ENCODE measurements around the gene MIGA2.

Gene MIGA2

DNA sequence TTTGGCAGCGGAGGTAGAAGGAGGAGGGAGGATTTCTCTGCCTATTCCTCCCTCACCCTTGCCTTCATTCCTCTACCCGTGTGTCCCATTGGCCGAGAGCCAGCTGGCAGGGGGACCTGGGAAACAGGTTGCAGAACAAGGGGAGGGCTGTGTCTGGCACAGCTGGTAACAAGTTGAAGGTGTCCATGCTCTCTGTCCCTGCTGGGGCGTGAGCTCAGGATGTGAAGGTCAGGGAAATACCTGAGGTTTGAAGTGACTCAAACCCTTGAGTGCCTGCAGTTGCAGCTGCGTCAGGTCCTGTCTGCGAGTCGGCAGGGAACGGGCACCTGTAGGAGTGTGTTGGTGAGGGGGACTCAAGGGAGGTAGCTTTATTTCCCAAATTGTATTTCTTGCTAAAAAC is 16.2 kb downstream of the MIGA2 start:
- H3K4me3 ChIP-seq (ENCODE audit: control insufficient read depth in 1 of 7, extremely low read depth in 1 of 7, insufficient read depth in 4 of 7, low read depth in 2 of 7, low read length in 6 of 7) = no peak overlapping the region
- H3K4me1 ChIP-seq (ENCODE audit: control extremely low read depth in 1 of 4, control insufficient read depth in 4 of 4, insufficient read depth in 4 of 4, low read length in 3 of 4) = no peaks in the 10 kb centered on the region
- ChIA-PET POLR2A (no interaction called here), CTCF (no interaction called here)
- no peaks in the 10 kb centered on the region for H3K9me3 ChIP-seq (ENCODE audit: control extremely low read depth in 1 of 5, control insufficient read depth in 4 of 5, insufficient read depth in 2 of 5, low read depth in 1 of 5, low read length in 4 of 5)
- no peak for DNase-seq
- no peaks in the 10 kb centered on the region for H3K27me3 ChIP-seq (replicated peaks in 2 of 5; ENCODE audit: control insufficient read depth in 4 of 5, insufficient read depth in 5 of 5, low read length in 4 of 5)
- 100% methylated on average over 1 of the region's 8 CpGs for WGBS (ENCODE audit: insufficient coverage)
- H3K36me3 ChIP-seq (ENCODE audit: control insufficient read depth in 4 of 4, insufficient read depth in 4 of 4, low read length in 3 of 4) = peaks cover 19 to 53% (median 36%) of the 10 kb centered on the region in 4 experiments
- no peak overlapping the region for H3K27ac ChIP-seq (ENCODE audit: insufficient read depth in 1 of 2, low read depth in 1 of 2, low read length in 2 of 2, poor library complexity in 1 of 2, severe bottlenecking in 2 of 2)

DNA sequence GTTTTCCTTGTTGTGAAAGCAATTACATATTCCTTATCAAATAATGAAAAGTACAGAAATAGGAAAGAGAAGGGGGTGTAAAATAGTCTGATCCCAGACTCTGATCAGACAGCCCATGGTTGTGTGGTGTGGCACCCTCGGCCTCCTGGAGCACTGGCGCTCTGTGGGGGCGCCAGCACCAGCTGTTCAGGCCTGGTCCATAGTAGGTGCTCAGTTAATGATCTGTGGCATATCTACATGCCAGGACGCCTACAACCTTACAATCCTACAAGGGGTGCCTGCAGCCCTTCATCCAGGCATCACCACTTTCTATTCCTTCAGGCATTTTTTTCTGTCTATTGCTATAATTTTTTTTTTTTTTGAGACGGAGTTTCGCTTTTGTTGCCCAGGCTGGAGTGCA is 16.6 kb downstream of the MIGA2 start:
- no peak overlapping the region for H3K4me3 ChIP-seq (ENCODE audit: control insufficient read depth in 1 of 7, extremely low read depth in 1 of 7, insufficient read depth in 4 of 7, low read depth in 2 of 7, low read length in 6 of 7)
- H3K36me3 ChIP-seq (ENCODE audit: control insufficient read depth in 4 of 4, insufficient read depth in 4 of 4, low read length in 3 of 4) = peaks cover 19 to 49% (median 34%) of the 10 kb centered on the region in 4 experiments
- 100% methylated on average over 4 of the region's 6 CpGs for WGBS (ENCODE audit: insufficient coverage)
- H3K4me1 ChIP-seq (ENCODE audit: control extremely low read depth in 1 of 4, control insufficient read depth in 4 of 4, insufficient read depth in 4 of 4, low read length in 3 of 4) = peaks cover 0 to 2% (median 0%) of the 10 kb centered on the region in 4 experiments
- H3K27ac ChIP-seq (ENCODE audit: insufficient read depth in 1 of 2, low read depth in 1 of 2, low read length in 2 of 2, poor library complexity in 1 of 2, severe bottlenecking in 2 of 2) = no peak overlapping the region
- no peaks in the 10 kb centered on the region for H3K9me3 ChIP-seq (ENCODE audit: control extremely low read depth in 1 of 5, control insufficient read depth in 4 of 5, insufficient read depth in 2 of 5, low read depth in 1 of 5, low read length in 4 of 5)
- DNase-seq = no peak
- CTCF ChIA-PET = no interaction called here
- POLR2A ChIA-PET = no interaction called here
- H3K27me3 ChIP-seq (replicated peaks in 2 of 5; ENCODE audit: control insufficient read depth in 4 of 5, insufficient read depth in 5 of 5, low read length in 4 of 5) = no peaks in the 10 kb centered on the region

DNA sequence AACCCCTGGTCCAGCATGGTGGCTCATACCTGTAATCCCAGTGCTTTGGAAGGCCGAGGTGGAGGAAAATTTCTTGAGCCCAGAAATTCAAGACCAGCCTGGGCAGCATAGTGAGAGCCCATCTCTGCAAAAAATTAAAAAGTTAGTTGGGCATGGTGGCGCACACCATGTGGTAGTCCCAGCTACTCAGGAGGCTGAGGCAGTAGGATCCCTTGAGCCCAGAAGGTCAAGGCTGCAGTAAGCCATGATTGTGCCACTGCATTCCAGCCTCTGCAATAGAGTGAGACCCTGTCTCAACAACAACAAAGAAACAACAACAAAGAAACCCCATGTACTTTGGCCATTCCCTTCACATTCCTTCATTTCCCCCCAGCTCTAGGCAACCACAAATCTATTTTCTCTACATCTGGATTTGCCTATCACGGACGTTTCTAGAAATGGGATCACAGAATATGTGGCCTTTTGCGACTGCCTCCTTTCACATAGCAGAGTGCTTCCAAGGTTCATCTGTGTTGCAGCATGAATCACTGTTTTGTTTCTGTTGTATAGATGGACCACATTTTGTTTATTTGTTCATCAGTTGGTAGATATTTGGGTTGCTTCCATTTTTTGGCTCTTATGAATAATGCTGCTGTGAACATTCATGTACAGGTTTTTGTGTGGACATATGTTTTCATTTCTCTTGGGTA is 17.9 kb downstream of the MIGA2 start:
- Histone ChIP-seq H3K4me1 (ENCODE audit: control extremely low read depth in 1 of 4, control insufficient read depth in 4 of 4, insufficient read depth in 4 of 4, low read length in 3 of 4) (peaks cover 0 to 7% (median 2%) of the 10 kb centered on the region in 4 experiments), H3K9me3 (ENCODE audit: control extremely low read depth in 1 of 5, control insufficient read depth in 4 of 5, insufficient read depth in 2 of 5, low read depth in 1 of 5, low read length in 4 of 5) (no peaks in the 10 kb centered on the region), H3K4me3 (ENCODE audit: control insufficient read depth in 1 of 7, extremely low read depth in 1 of 7, insufficient read depth in 4 of 7, low read depth in 2 of 7, low read length in 6 of 7) (no peak overlapping the region), H3K27me3 (replicated peaks in 2 of 5; ENCODE audit: control insufficient read depth in 4 of 5, insufficient read depth in 5 of 5, low read length in 4 of 5) (no peaks in the 10 kb centered on the region), H3K27ac (ENCODE audit: insufficient read depth in 1 of 2, low read depth in 1 of 2, low read length in 2 of 2, poor library complexity in 1 of 2, severe bottlenecking in 2 of 2) (no peak overlapping the region), H3K36me3 (ENCODE audit: control insufficient read depth in 4 of 4, insufficient read depth in 4 of 4, low read length in 3 of 4) (peaks cover 10 to 40% (median 25%) of the 10 kb centered on the region in 4 experiments)
- DNase-seq = no peak
- ChIA-PET CTCF (no interaction called here), POLR2A (no interaction called here)
- 100% methylated on average over 5 of the region's 5 CpGs for WGBS (ENCODE audit: insufficient coverage)

DNA sequence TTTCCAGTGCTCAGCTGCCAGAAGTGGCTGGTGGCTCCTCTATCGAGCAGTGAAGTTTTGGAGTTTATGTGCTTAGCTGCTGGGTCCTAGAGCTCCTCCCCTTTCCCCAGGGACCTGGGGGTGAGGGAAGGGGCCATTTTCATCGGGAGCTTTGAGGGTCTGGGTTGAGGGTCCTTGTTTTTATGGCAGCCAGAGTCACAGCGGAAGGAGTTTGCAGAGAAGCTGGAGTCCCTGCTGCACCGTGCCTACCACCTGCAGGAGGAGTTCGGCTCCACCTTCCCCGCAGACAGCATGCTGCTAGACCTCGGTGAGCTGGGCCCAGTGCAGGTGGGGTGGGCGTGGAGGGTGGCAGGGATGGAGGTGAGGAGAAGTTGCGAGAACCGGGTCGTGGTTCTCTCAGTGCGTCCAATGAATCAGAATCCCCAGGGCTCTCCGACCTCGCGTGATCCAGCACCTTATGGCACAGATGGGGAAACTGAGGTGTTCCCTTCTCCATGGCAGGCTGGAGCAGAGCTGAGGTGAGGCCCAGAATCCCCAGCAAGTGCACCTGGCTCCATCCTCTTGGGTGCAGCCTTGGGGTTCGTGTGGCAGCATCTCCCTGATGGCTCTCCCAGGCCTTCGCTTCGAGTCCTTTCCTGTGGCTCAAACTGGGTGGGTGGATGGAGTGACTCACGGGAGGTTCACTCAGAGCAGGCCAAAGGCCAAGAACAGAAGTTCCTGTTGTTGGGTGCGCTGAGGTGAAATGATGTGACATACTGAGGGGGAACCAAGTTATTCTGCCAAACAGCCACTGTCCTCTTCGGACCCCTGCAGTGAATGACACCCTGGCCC is 22.8 kb downstream of the MIGA2 start:
- POLR2A ChIA-PET = no interaction called here
- no peak overlapping the region for H3K27ac ChIP-seq (ENCODE audit: insufficient read depth in 1 of 2, low read depth in 1 of 2, low read length in 2 of 2, poor library complexity in 1 of 2, severe bottlenecking in 2 of 2)
- peaks cover 8 to 58% (median 43%) of the 10 kb centered on the region in 4 experiments for H3K36me3 ChIP-seq (ENCODE audit: control insufficient read depth in 4 of 4, insufficient read depth in 4 of 4, low read length in 3 of 4)
- DNase-seq = no peak
- no peak overlapping the region for H3K4me3 ChIP-seq (ENCODE audit: control insufficient read depth in 1 of 7, extremely low read depth in 1 of 7, insufficient read depth in 4 of 7, low read depth in 2 of 7, low read length in 6 of 7)
- 95% methylated on average over 18 of the region's 21 CpGs for WGBS (ENCODE audit: insufficient coverage)
- no peaks in the 10 kb centered on the region for H3K9me3 ChIP-seq (ENCODE audit: control extremely low read depth in 1 of 5, control insufficient read depth in 4 of 5, insufficient read depth in 2 of 5, low read depth in 1 of 5, low read length in 4 of 5)
- H3K27me3 ChIP-seq (replicated peaks in 2 of 5; ENCODE audit: control insufficient read depth in 4 of 5, insufficient read depth in 5 of 5, low read length in 4 of 5) = no peaks in the 10 kb centered on the region
- H3K4me1 ChIP-seq (ENCODE audit: control extremely low read depth in 1 of 4, control insufficient read depth in 4 of 4, insufficient read depth in 4 of 4, low read length in 3 of 4) = peaks cover 0 to 7% (median 2%) of the 10 kb centered on the region in 4 experiments
- CTCF ChIA-PET = interaction anchor here (1.0 kb wide), 1 partner anchor 8 kb away, joined by 3 read pairs; no protein-coding TSS in a partner anchor

DNA sequence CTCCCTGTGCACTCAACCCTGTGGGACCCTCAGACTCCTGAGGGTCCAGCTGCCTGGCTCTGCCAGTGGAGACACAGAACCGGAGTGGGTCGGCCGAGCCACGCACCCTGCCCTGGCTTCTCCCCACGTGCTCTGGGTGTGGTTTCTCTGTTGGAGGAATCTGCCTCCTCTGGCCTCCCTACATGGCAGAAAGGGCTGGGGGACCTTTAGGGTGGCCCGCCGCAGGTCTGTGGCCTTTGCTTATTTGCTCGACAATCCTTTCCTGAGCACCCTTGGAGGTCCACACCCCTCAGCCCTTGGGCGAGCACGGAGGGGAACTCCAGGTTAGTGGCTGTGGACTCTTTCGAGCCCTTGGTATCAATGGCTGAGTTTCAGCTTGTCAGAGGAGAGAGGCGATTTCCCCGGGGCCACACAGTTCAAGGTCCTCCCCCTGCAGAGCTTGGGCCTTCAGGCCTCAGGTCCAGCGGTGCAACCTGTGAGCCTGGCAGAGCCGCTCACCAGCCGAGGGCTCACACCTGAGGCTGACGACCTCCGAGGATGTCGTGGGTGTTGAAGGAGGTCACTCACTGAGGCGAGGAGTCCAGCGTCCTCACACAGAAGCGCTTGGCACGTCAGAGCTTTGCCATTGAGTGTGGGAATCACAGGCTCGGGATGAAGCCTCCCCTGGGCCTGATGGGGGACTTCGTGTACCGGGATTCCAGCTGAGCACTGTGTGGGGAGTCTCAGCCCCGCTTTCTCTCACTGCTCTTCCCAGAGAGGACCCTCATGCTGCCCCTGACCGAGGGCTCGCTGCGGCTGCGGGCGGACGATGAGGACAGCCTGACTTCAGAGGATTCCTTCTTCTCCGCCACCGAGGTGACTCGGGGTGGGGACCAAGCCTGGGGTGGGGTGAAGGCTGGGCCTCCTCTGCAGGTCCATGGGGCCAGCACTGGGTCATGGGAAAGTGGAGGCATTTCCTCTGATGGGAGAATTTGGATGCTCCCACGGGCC is 23.7 kb downstream of the MIGA2 start:
- Histone ChIP-seq H3K4me3 (ENCODE audit: control insufficient read depth in 1 of 7, extremely low read depth in 1 of 7, insufficient read depth in 4 of 7, low read depth in 2 of 7, low read length in 6 of 7) (no peak overlapping the region), H3K27ac (ENCODE audit: insufficient read depth in 1 of 2, low read depth in 1 of 2, low read length in 2 of 2, poor library complexity in 1 of 2, severe bottlenecking in 2 of 2) (no peak overlapping the region), H3K27me3 (replicated peaks in 2 of 5; ENCODE audit: control insufficient read depth in 4 of 5, insufficient read depth in 5 of 5, low read length in 4 of 5) (no peaks in the 10 kb centered on the region), H3K36me3 (ENCODE audit: control insufficient read depth in 4 of 4, insufficient read depth in 4 of 4, low read length in 3 of 4) (peaks cover 8 to 60% (median 45%) of the 10 kb centered on the region in 4 experiments), H3K4me1 (ENCODE audit: control extremely low read depth in 1 of 4, control insufficient read depth in 4 of 4, insufficient read depth in 4 of 4, low read length in 3 of 4) (peaks cover 0 to 7% (median 2%) of the 10 kb centered on the region in 4 experiments), H3K9me3 (ENCODE audit: control extremely low read depth in 1 of 5, control insufficient read depth in 4 of 5, insufficient read depth in 2 of 5, low read depth in 1 of 5, low read length in 4 of 5) (no peaks in the 10 kb centered on the region)
- ChIA-PET POLR2A (no interaction called here), CTCF (no interaction called here)
- DNase-seq = no peak
- WGBS (ENCODE audit: insufficient coverage) = 98% methylated on average over 37 of the region's 37 CpGs

DNA sequence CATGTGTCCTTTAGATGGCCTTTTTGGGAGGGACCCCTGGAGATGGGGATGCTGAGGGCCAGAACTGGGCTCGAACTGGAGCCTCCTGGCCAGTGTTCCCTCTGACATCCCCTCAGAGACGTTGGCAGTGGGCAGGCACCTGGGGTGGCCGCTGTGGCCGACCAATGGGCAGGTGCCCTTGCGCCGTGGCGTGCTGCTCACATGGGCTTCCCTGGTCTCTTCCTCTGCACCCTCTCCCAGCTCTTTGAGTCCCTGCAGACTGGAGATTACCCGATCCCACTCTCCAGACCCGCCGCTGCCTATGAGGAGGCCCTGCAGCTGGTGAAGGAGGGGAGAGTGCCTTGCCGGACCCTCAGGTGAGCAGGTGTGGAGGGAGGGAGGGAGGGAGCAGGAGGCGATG is 24.6 kb downstream of the MIGA2 start:
- Histone ChIP-seq H3K36me3 (ENCODE audit: control insufficient read depth in 4 of 4, insufficient read depth in 4 of 4, low read length in 3 of 4) (peaks cover 7 to 66% (median 50%) of the 10 kb centered on the region in 4 experiments), H3K4me3 (ENCODE audit: control insufficient read depth in 1 of 7, extremely low read depth in 1 of 7, insufficient read depth in 4 of 7, low read depth in 2 of 7, low read length in 6 of 7) (no peak overlapping the region), H3K27me3 (replicated peaks in 2 of 5; ENCODE audit: control insufficient read depth in 4 of 5, insufficient read depth in 5 of 5, low read length in 4 of 5) (no peaks in the 10 kb centered on the region), H3K4me1 (ENCODE audit: control extremely low read depth in 1 of 4, control insufficient read depth in 4 of 4, insufficient read depth in 4 of 4, low read length in 3 of 4) (peaks cover 0 to 7% (median 2%) of the 10 kb centered on the region in 4 experiments), H3K27ac (ENCODE audit: insufficient read depth in 1 of 2, low read depth in 1 of 2, low read length in 2 of 2, poor library complexity in 1 of 2, severe bottlenecking in 2 of 2) (no peak overlapping the region), H3K9me3 (ENCODE audit: control extremely low read depth in 1 of 5, control insufficient read depth in 4 of 5, insufficient read depth in 2 of 5, low read depth in 1 of 5, low read length in 4 of 5) (no peaks in the 10 kb centered on the region)
- 100% methylated on average over 3 of the region's 12 CpGs for WGBS (ENCODE audit: insufficient coverage)
- CTCF ChIA-PET = no interaction called here
- no peak for DNase-seq
- POLR2A ChIA-PET = no interaction called here

Measured in common myeloid progenitor, CD34-positive (primary cell).